ENCODE data around the gene ELMO2.

DNA sequence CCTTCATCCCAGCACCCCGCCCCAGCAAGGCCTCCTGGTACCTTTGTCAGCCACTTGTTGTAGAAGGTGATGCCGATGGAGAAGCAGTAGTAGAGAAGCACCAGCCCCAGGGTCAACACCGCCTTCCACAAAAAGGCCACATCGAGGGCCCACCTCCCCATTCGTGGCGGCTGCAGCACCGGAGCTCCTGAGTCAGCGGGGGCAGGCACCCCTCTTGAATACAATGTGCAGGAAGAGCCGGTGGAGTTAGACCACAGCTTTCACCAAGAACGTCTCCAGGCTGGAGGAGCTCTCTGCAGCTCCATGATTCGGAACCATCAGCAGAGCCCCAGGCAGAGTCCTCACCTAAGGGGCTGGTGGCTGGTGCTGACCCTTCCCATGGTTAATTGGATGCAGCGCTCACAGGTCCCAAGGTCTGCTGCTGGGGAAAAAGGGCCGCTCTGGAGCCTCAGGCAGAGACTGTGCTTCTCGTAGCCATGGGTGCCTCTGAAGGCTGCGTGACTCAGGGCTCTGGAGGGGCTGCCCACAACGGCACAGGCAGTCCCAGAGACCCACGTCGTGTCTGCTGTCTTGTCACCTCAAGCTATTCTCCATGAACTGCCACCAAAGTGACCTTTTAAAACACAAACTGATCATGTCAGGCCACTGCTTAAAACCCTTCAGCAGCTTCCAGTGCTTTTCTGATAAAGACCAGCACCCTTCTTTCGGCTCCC, 47.9 kb downstream of the ELMO2 start:
- TF ChIP-seq SMAD4 (CRISPR knock-in tag; IDR thresholded peaks at IDR 0.05), result no peak
- TF ChIP-seq, protein P1, sequence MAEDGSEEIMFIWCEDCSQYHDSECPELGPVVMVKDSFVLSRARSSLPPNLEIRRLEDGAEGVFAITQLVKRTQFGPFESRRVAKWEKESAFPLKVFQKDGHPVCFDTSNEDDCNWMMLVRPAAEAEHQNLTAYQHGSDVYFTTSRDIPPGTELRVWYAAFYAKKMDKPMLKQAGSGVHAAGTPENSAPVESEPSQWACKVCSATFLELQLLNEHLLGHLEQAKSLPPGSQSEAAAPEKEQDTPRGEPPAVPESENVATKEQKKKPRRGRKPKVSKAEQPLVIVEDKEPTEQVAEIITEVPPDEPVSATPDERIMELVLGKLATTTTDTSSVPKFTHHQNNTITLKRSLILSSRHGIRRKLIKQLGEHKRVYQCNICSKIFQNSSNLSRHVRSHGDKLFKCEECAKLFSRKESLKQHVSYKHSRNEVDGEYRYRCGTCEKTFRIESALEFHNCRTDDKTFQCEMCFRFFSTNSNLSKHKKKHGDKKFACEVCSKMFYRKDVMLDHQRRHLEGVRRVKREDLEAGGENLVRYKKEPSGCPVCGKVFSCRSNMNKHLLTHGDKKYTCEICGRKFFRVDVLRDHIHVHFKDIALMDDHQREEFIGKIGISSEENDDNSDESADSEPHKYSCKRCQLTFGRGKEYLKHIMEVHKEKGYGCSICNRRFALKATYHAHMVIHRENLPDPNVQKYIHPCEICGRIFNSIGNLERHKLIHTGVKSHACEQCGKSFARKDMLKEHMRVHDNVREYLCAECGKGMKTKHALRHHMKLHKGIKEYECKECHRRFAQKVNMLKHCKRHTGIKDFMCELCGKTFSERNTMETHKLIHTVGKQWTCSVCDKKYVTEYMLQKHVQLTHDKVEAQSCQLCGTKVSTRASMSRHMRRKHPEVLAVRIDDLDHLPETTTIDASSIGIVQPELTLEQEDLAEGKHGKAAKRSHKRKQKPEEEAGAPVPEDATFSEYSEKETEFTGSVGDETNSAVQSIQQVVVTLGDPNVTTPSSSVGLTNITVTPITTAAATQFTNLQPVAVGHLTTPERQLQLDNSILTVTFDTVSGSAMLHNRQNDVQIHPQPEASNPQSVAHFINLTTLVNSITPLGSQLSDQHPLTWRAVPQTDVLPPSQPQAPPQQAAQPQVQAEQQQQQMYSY (CRISPR knock-in tag; IDR thresholded peaks at IDR 0.05), result no peak
- TF ChIP-seq, protein P2, sequence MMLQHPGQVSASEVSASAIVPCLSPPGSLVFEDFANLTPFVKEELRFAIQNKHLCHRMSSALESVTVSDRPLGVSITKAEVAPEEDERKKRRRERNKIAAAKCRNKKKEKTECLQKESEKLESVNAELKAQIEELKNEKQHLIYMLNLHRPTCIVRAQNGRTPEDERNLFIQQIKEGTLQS (CRISPR knock-in tag; conservative IDR thresholded peaks at IDR 0.05), result no peak
- TF ChIP-seq, protein P3, sequence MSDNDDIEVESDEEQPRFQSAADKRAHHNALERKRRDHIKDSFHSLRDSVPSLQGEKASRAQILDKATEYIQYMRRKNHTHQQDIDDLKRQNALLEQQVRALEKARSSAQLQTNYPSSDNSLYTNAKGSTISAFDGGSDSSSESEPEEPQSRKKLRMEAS (CRISPR knock-in tag; IDR thresholded peaks at IDR 0.05), result no peak
- TF ChIP-seq, protein P4, sequence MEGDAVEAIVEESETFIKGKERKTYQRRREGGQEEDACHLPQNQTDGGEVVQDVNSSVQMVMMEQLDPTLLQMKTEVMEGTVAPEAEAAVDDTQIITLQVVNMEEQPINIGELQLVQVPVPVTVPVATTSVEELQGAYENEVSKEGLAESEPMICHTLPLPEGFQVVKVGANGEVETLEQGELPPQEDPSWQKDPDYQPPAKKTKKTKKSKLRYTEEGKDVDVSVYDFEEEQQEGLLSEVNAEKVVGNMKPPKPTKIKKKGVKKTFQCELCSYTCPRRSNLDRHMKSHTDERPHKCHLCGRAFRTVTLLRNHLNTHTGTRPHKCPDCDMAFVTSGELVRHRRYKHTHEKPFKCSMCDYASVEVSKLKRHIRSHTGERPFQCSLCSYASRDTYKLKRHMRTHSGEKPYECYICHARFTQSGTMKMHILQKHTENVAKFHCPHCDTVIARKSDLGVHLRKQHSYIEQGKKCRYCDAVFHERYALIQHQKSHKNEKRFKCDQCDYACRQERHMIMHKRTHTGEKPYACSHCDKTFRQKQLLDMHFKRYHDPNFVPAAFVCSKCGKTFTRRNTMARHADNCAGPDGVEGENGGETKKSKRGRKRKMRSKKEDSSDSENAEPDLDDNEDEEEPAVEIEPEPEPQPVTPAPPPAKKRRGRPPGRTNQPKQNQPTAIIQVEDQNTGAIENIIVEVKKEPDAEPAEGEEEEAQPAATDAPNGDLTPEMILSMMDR (IDR thresholded peaks at IDR 0.05), result no peak
- TF ChIP-seq TEAD1 (CRISPR knock-in tag; IDR thresholded peaks at IDR 0.05), result no peak
- TF ChIP-seq ZNF416 (CRISPR knock-in tag; IDR thresholded peaks at IDR 0.05), result no peak
- TF ChIP-seq NR1H2 (CRISPR knock-in tag; IDR thresholded peaks at IDR 0.05), result no peak
- no peak for TF ChIP-seq CREB1 (CRISPR knock-in tag; IDR thresholded peaks at IDR 0.05)
- TF ChIP-seq TEAD4 (CRISPR knock-in tag; IDR thresholded peaks at IDR 0.05), result no peak
